DMS79 (cell line): ENCODE data around the gene CTNNA2.
A peak's percentile ranks its signal among the peaks of the same experiment; 100 is the strongest.

Experiments used
- DNase-seq: peaks from one replicate; lab custom pipeline; 2025; lab: John Stamatoyannopoulos, UW

Gene CTNNA2

GRCh38 chr2:79612999-79613398 lies 100.1 kb downstream of the CTNNA2 start:
- DNase-seq = no peak

DNA sequence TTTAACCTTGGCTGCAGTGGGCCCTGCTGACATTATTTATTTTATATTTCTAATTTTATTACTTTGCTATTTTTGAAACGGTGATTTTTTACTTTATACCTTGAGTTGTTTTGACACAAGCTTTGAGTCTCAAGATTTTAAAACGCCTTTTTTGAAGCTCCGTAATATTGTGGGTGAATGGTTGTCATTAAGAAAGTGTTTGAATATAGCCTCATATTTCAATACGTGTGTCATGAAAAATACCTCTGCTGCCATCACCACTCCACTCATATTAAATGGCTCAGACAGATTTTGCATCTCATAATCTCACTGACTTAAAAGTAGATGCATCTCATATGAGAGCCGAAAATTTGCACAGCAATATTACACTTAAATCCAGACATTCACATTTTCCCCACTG lies 106.6 kb downstream of the CTNNA2 start:
- DNase-seq = no peak

GRCh38 chr2:79619976-79620375 lies 107.1 kb downstream of the CTNNA2 start:
- DNase-seq = no peak

DNA sequence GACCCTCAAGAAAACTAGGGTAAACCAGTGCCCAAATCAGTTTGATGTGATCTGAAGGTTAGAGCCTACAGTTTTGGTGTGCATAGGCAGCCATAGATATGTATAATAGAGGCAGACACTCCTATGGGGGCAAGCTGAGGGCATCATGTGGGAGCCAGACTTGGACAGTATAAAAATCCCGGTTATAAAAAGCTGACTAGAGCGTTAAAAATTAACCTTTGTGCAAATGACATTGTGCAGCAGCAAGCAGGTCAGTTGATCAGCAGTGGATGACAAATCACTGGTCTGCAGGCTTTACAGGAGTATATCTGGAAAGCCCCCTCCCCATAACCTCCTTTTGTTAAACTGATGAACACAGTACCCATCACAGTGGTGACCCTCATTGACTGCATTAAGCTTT lies 107.8 kb downstream of the CTNNA2 start:
- no peak for DNase-seq

GRCh38 chr2:79621252-79621651 lies 108.4 kb downstream of the CTNNA2 start:
- DNase-seq = no peak

DNA sequence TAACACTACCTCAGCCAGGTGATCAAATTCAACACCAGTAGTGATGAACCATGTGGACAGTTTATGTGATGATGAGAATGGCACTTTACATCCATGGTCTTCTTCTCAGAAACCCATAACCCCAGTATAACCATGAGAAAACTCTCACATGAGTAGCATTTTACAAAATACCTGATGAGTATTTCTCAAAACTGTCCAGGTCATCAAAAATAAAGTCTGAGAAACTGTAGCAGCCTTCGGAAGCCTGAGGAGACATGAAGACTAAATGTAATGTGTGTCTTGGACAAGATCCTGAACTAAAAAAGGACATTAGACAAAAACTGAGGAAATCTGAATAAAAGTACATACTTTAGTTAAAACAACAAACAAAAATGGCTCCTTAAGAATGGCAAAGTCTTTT lies 108.9 kb downstream of the CTNNA2 start:
- DNase-seq = no peak

DNA sequence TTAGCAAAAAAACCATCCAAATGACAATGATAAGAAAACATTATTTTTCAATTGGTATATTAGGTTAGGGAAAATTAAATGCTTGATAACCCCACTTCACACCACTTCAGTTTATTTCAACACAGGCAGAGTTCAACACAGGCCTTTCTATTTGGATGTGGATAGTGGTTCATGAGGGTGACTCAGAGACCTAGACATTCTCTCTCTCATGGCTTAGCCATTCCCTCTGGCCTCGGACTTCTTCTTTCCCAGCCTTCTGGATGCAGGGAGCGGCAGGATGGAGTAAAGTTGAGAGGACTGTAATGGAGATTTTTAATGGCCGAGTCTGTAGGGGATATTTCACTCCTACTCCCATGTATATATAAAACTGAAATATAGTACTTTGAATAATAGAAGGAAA lies 109.7 kb downstream of the CTNNA2 start:
- no peak for DNase-seq

DNA sequence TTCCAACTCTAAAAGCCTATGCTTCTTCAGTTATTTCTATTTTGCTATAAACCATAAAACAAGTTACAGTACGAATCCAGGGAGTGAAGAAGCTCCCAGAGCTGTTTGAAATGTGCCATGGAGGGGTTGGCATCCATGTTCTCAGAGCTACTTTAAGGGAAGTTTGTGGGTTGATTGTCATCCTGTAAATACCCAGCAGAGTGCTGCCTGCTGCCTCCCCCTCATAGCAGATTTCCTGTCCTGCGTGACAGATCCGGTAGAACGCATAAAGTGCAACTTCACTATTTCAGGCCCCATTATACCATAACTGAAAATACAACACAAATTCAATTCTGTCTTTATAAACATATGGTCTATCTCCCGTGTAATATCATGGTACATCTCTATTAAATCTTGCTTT lies 114.4 kb downstream of the CTNNA2 start:
- no peak for DNase-seq

DNA sequence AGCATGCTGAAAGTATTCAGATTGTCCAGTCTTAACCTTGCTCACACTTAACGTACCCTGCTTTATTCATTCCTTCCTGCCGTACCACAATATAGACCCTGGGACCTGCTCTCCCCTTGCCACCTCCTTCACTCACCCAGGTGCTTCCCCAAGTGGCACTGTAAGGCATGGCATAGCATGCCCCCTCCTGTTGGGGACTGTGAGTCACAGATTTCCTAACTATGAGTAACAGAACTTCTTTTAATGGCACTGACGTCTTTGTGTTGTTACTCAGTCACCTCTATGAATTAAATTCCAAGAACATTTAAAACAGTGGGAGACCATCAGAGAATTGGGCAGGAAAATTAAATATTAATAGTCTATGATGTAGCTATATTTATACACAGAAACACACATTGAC lies 117.2 kb downstream of the CTNNA2 start:
- no peak for DNase-seq

GRCh38 chr2:79630972-79631557 lies 118.2 kb downstream of the CTNNA2 start:
- no peak for DNase-seq

DNA sequence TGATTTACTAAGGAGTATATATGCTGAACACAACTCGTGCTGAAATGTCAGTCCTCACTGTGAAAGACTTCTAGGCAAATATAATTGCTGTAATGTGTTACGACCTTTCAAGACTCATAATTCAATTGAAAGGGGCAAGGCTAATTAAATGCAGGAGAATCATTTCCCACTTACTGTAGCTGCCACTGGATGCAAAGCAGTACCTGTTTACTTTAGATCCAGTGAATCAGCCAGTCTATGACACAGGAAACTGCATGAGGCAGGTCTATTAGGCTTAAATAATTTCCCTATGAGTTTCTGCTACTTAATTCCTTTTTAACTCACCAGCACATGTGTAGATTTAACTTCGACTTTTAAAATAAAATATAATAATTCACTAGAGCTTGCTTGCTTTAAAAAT lies 125.6 kb downstream of the CTNNA2 start:
- peak; percentile 64 for DNase-seq

GRCh38 chr2:79638954-79639353 lies 126.1 kb downstream of the CTNNA2 start:
- DNase-seq = peak; percentile 67

GRCh38 chr2:79640001-79640400 lies 127.2 kb downstream of the CTNNA2 start:
- DNase-seq = no peak

GRCh38 chr2:79649531-79649930 lies 136.7 kb downstream of the CTNNA2 start:
- DNase-seq = no peak

- DNase-seq = no peak
Observed at GRCh38 chr2:79660557-79660956, 147.7 kb downstream of the CTNNA2 start.

DNA sequence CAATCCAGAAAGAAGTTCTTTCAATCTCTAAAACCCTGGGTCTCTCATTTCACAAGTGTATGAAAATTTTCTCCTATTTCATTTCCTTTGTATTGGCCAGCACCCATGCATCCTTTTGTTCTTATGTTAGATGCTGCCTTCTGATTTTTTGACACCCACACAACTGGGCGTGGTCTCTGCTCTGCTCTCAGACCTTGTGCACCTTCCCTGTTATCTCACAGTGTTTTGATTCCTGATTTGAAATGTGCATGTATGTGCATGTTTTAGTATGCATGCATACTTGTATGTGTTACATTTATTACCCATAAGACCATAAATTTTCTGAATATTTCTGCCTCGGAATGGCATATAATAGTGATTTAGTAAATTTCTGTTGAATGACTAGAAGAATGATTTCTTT lies 152.2 kb downstream of the CTNNA2 start:
- DNase-seq = no peak

DNA sequence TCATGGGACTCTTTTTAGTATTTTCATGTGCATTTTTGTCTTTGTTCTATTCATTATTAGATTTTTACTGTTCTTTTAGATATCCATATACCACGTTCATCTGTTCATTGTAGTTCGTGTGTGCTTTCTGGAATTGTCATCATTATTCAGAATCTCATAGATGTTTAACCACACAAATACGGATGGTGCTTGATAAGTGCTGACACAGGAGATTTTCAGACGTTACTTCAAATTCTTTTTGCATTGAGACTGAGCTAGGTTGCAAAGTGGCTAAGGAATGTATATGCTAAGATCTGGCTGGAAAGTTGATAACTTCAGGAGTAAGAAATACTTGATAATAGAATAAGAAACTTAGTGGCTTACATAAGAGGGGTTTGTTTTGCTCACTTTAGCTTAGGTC lies 153.6 kb downstream of the CTNNA2 start:
- no peak for DNase-seq

- DNase-seq = no peak
Observed at GRCh38 chr2:79669714-79670113, 156.9 kb downstream of the CTNNA2 start.

DNA sequence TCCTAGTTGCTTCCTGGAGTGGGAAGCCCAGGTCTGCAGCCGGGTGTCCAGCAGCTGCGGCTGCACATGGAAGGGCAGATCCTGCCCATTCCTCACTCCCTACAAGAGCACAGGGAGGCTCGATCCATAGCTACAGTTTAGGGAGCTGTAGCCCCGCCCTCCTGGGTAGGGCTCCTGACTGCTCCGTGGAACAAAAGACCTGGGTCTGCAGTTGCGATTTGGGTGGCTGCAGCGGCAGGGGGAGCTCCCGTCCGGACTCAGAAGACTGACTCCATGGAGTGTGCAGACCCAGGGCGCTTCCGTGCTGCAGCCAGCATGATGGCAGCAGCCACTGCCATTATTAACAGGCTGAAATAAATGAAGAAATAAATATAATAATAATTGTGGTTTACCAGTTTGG lies 157.3 kb downstream of the CTNNA2 start:
- DNase-seq = no peak

GRCh38 chr2:79686884-79687283 lies 174.0 kb downstream of the CTNNA2 start:
- DNase-seq = no peak

DNA sequence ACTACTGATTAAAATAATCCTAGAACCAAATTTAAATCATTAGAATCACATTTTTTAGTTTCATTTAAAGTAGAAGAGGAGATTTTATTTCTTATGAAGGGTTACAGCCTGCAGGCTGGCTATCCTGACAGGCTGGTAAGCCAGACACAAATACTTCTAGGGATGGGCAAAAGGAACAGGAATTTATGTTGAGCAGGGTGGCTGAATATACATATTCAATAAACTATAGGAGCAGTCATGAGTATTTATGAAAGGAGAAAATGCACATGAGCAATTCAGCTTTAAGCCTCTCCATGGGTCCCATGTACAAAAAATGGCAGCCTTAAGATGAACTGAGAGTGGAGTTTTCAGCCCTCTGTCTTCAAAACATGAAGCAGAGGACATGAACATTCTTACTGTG lies 182.4 kb downstream of the CTNNA2 start:
- no peak for DNase-seq

DNA sequence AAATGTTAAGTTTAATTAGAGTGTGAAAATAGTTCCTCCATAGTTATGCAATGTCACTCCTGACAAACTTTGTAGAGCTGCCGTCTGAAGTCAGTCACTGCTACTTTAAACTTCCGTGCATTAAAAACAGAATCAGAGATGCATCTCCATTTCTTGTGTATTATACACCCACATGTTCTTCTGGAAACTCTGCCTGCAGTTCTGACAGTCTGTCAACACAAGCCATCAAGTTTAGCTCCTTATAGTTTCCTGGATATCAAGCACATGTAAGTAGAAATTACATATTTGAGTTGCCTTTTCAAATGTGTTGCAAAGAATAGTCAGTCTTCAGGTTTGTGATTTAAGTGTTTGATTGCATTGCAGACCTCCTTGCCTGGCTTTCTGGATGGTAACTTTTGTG lies 184.3 kb downstream of the CTNNA2 start:
- no peak for DNase-seq

DNA sequence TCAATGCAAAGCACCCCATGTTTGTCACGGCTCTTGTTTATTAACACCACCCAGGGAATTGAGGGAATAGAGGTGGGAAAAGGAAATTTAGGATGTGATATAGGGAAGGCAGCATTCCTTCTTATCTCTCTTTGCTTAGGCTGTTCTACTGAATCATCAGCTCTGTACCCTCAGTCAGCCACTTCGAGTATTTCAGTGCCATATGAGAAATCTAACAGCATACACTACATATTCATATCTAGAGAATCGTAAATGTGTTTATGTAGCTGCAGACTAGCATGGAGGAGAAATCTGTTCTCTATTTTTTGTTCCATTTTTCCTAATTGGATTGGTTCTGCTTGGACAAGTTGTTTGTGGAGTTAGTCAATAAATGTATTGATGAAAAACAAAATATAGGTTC lies 187.8 kb downstream of the CTNNA2 start:
- no peak for DNase-seq

DNA sequence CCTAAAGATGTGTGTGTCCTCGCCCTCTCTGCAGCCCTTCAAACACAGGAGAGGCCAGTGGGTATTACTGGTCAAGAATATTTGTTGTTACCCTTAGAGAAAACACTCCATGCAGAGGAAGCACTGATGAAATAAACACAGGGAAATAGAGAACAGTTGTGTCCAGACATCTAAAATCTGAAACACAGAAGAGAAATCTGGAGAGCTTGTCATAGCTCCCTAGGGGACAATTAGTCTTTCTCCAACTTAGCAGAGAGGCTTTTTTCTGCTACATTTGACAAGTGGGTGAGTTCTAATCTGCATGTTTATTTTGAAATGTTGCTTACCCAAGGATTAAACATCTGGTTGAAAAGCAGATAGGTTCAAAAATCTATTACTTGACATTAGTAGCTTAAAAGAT lies 190.1 kb downstream of the CTNNA2 start:
- DNase-seq = peak; percentile 26

GRCh38 chr2:79711098-79711497 lies 198.2 kb downstream of the CTNNA2 start:
- no peak for DNase-seq
